Psoas muscle (tissue), 8 donors: ENCODE measurements around the gene CCDC88C. TPM values are rescaled to one million over a fixed set of nuclear protein-coding genes. Genes with fewer than 3 reads are reported as not detected.

Experiments
- ATAC-seq, 4 donors: fragments of 200-7000 bp; cut with Tn5 transposase; one replicate each; pipeline ENCODE4 v1.9.1; 2020; ENCODE audit warnings: moderate library complexity in 3 of 4, mild to moderate bottlenecking in 2 of 4
- DNase-seq, 2 donors: peaks; one replicate each; pipeline ENCODE4 v3.0.0-alpha.2; 2020
- H3K27ac ChIP-seq: fragments of 200-600 bp; one replicate; pipeline ENCODE4 v1.8.0; 2022
- H3K27me3 ChIP-seq, 3 donors: fragments of 200-600 bp in 1 of 3; one replicate each; pipeline versions ENCODE4 v1.6.1 to v1.8.0; 2013 to 2022; ENCODE audit warnings: low read length in 2 of 3, mild to moderate bottlenecking in 2 of 3, moderate library complexity in 1 of 3; ENCODE audit not compliant: insufficient read depth in 3 of 3
- H3K36me3 ChIP-seq, 2 donors: fragments of 200-600 bp in 1 of 2; one replicate each; pipeline versions ENCODE4 v1.6.1 to v1.8.0; 2013 to 2022; ENCODE audit warnings: low read depth in 1 of 2, mild to moderate bottlenecking in 1 of 2, moderate library complexity in 1 of 2; ENCODE audit not compliant: insufficient read depth in 1 of 2
- H3K4me1 ChIP-seq: fragments of 200-600 bp; one replicate; pipeline ENCODE4 v1.8.0; 2022
- H3K4me3 ChIP-seq: fragments of 200-600 bp; one replicate; pipeline ENCODE4 v1.8.0; 2022; ENCODE audit warnings: mild to moderate bottlenecking
- H3K9me3 ChIP-seq: fragments of 200-600 bp; one replicate; pipeline ENCODE4 v1.8.0; 2022
- CTCF ChIP-seq: fragments of 200-600 bp; IDR thresholded peaks from one replicate; pipeline ENCODE4 v1.8.0; 2022; ENCODE audit warnings: antibody characterized with exemption
- WGBS, 3 donors: extraction: QIAGEN DNeasy Blood & Tissue Kit; methylation state at CpG; one replicate each; pipeline versions ENCODE4 v1.1.6 to v1.1.7; 2013; 5-methylcytosine and 5-hydroxymethylcytosine counted together
- intact Hi-C, 2 donors: fragments of 100-400 bp; cut with DNase I; formaldehyde crosslinking; loops; one replicate each; pipeline versions ENCODE4 v1.11.0 to v1.14.2; 2022
- polyA plus RNA-seq, 3 donors: library from polyadenylated mRNA; stranded (reverse); fragments of 200-250 nt; gene quantifications; one replicate each; pipeline ENCODE4 v1.2.3, GENCODE V29; 2013
- total RNA-seq, 4 donors: library from RNA; stranded (reverse); fragmentation: NEBNext Ultra II Directional in 2 of 4; extraction: Animal tissue kit (Norgen Biotek cat#: 25700) in 2 of 4; gene quantifications; one replicate each; pipeline versions ENCODE4 v1.2.1 to v1.2.4, GENCODE V29; 2021 to 2023
- donor health status: healthy with polysubstance abuse.
- donor health status: DM: no; HTN: no; CAD: no; lungs with moderate emphysema.
- donor health status: Bipolar disorder and iron deficiency.
- donor health status: healthy.
- donor health status: DM: yes; HTN: yes; CAD: no.
- donor health status: DM: no; HTN: no; CAD: no.
- donor health status: DM: no; HTN: no; CAD: no.
- donor health status: DM: yes; HTN: yes; CAD: no.

Gene CCDC88C
- total and polyA plus RNA-seq, 7 donors, result 0.49 to 3.9 (median 2.4) TPM

- Histone ChIP-seq H3K27me3 (peaks cover 0 to 6% (median 3%) of the 10 kb centered on the region in 3 donors), H3K27ac (no peak overlapping the region), H3K4me1 (no peaks in the 10 kb centered on the region), H3K4me3 (no peak overlapping the region), H3K9me3 (no peaks in the 10 kb centered on the region), H3K36me3 (no peaks in the 10 kb centered on the region)
- ATAC-seq (peak in 1 of 4 donors; percentile 28), DNase-seq (peak; percentile 6 to 63)
- no peak for TF ChIP-seq CTCF
- intact Hi-C loops, result no loop called here
- WGBS, 3 donors, result 58 to 69% (median 67%) methylated on average over 14 of the region's 14 CpGs
Measured at GRCh38 chr14:91354221-91354916, 63.3 kb downstream of the CCDC88C start.

- TF ChIP-seq CTCF, result no peak
- WGBS, 3 donors, result 79 to 85% (median 80%) methylated on average over 17 of the region's 17 CpGs
- H3K9me3 ChIP-seq, result no peaks in the 10 kb centered on the region
- no peaks in the 10 kb centered on the region for H3K36me3 ChIP-seq
- intact Hi-C loops, result no loop called here
- H3K4me1 ChIP-seq, result no peaks in the 10 kb centered on the region
- DNase-seq (peak in 1 of 2 donors; percentile 34), ATAC-seq (no peak)
- peaks cover 0 to 6% (median 3%) of the 10 kb centered on the region in 3 donors for H3K27me3 ChIP-seq
- H3K4me3 ChIP-seq, result no peak overlapping the region
- H3K27ac ChIP-seq, result no peak overlapping the region
Measured at GRCh38 chr14:91352728-91353692, 64.6 kb downstream of the CCDC88C start.

- no peak for TF ChIP-seq CTCF
- peaks cover 0 to 6% (median 0%) of the 10 kb centered on the region in 3 donors for H3K27me3 ChIP-seq
- H3K9me3 ChIP-seq, result no peaks in the 10 kb centered on the region
- intact Hi-C loops, result no loop called here
- no peak overlapping the region for H3K27ac ChIP-seq
- no peaks in the 10 kb centered on the region for H3K4me1 ChIP-seq
- H3K36me3 ChIP-seq, result no peaks in the 10 kb centered on the region
- ATAC-seq, result no peak
- DNase-seq, result peak; percentile 37 to 45
- WGBS, 3 donors, result 46 to 68% (median 54%) methylated on average over 19 of the region's 19 CpGs
- H3K4me3 ChIP-seq, result no peak overlapping the region
Measured at GRCh38 chr14:91352053-91352452, 65.6 kb downstream of the CCDC88C start.

GRCh38 chr14:91351512-91351862 lies 66.1 kb downstream of the CCDC88C start:
- Histone ChIP-seq H3K9me3 (no peaks in the 10 kb centered on the region), H3K27me3 (peaks cover 0 to under 1% (median 0%) of the 10 kb centered on the region in 3 donors), H3K4me3 (no peak overlapping the region), H3K36me3 (no peaks in the 10 kb centered on the region), H3K4me1 (no peaks in the 10 kb centered on the region), H3K27ac (no peak overlapping the region)
- ATAC-seq (no peak), DNase-seq (no peak)
- intact Hi-C loops, result no loop called here
- 81 to 85% (median 83%) methylated on average over 9 to 10 of the region's 10 CpGs for WGBS, 3 donors
- TF ChIP-seq CTCF, result no peak
